ENCODE data around the gene COTL1. TPM values are rescaled to one million over a fixed set of nuclear protein-coding genes. Genes with fewer than 3 reads are reported as not detected.

The COTL1 gene
- total and polyA plus RNA-seq, 2 donors from 2014 or later: 122 to 136 TPM

GRCh38 chr16:84603940-84604339 lies 13.9 kb downstream of the COTL1 start:
- FAIRE-seq: no peak
- Histone ChIP-seq H3K4me3 (ENCODE audit: low read length in 3 of 3) (no peak overlapping the region), H3K27ac (ENCODE audit: low read depth in 2 of 2, low read length in 2 of 2) (no peak overlapping the region), H3K4me1 (ENCODE audit: control insufficient read depth in 2 of 3, insufficient read depth in 2 of 3, low read depth in 1 of 3, low read length in 3 of 3) (peaks cover 0 to 33% (median 4%) of the 10 kb centered on the region in 3 donors), H3K27me3 (ENCODE audit: control insufficient read depth, insufficient read depth, low read length) (no peaks in the 10 kb centered on the region), H3K36me3 (ENCODE audit: control insufficient read depth in 2 of 3, insufficient read depth in 3 of 3, low read length in 3 of 3) (no peaks in the 10 kb centered on the region), H3K9me3 (ENCODE audit: control insufficient read depth in 2 of 3, insufficient read depth in 1 of 3, low read length in 3 of 3) (no peaks in the 10 kb centered on the region), H3K9ac (ENCODE audit: low read length in 3 of 3) (no peak overlapping the region)
- TF ChIP-seq CTCF (IDR thresholded peaks at IDR 0.05; ENCODE audit: borderline replicate concordance, extremely low read depth, insufficient read depth): no peak
- intact Hi-C loops (cut with DNase I): no loop called here
- DNase-seq: peak in 2 of 5 donors; percentile 53 to 62

- H3K9ac ChIP-seq (ENCODE audit: low read length in 3 of 3): no peak overlapping the region
- no peaks in the 10 kb centered on the region for H3K36me3 ChIP-seq (ENCODE audit: control insufficient read depth in 2 of 3, insufficient read depth in 3 of 3, low read length in 3 of 3)
- H3K4me1 ChIP-seq (ENCODE audit: control insufficient read depth in 2 of 3, insufficient read depth in 2 of 3, low read depth in 1 of 3, low read length in 3 of 3): peaks cover 0 to 34% (median 4%) of the 10 kb centered on the region in 3 donors
- no peak for FAIRE-seq
- no peaks in the 10 kb centered on the region for H3K27me3 ChIP-seq (ENCODE audit: control insufficient read depth, insufficient read depth, low read length)
- no peaks in the 10 kb centered on the region for H3K9me3 ChIP-seq (ENCODE audit: control insufficient read depth in 2 of 3, insufficient read depth in 1 of 3, low read length in 3 of 3)
- no peak for TF ChIP-seq CTCF (IDR thresholded peaks at IDR 0.05; ENCODE audit: borderline replicate concordance, extremely low read depth, insufficient read depth)
- peak in 4 of 5 donors; percentile 39 to 94 (median 65) for DNase-seq
- intact Hi-C loops (cut with DNase I): no loop called here
- H3K27ac ChIP-seq (ENCODE audit: low read depth in 2 of 2, low read length in 2 of 2): peak overlapping the region; percentile 10 to 54
- no peak overlapping the region for H3K4me3 ChIP-seq (ENCODE audit: low read length in 3 of 3)
These were observed 14.6 kb downstream of the COTL1 start for GRCh38 chr16:84603140-84603816.

- H3K36me3 ChIP-seq (ENCODE audit: control insufficient read depth in 2 of 3, insufficient read depth in 3 of 3, low read length in 3 of 3): no peaks in the 10 kb centered on the region
- no peaks in the 10 kb centered on the region for H3K9me3 ChIP-seq (ENCODE audit: control insufficient read depth in 2 of 3, insufficient read depth in 1 of 3, low read length in 3 of 3)
- H3K9ac ChIP-seq (ENCODE audit: low read length in 3 of 3): no peak overlapping the region
- H3K27me3 ChIP-seq (ENCODE audit: control insufficient read depth, insufficient read depth, low read length): no peaks in the 10 kb centered on the region
- peak overlapping the region in 1 of 2 donors; percentile 57 for H3K27ac ChIP-seq (ENCODE audit: low read depth in 2 of 2, low read length in 2 of 2)
- H3K4me1 ChIP-seq (ENCODE audit: control insufficient read depth in 2 of 3, insufficient read depth in 2 of 3, low read depth in 1 of 3, low read length in 3 of 3): peaks cover 3 to 47% (median 4%) of the 10 kb centered on the region in 3 donors
- H3K4me3 ChIP-seq (ENCODE audit: low read length in 3 of 3): no peak overlapping the region
- TF ChIP-seq CTCF (IDR thresholded peaks at IDR 0.05; ENCODE audit: borderline replicate concordance, extremely low read depth, insufficient read depth): no peak
- FAIRE-seq (no peak), DNase-seq (no peak)
- intact Hi-C loops (cut with DNase I): no loop called here
These were observed 17.3 kb downstream of the COTL1 start for GRCh38 chr16:84600343-84601229.

Measured in kidney (tissue), 14 donors.